SH-SY5Y (cell line): ENCODE measurements around the gene FOXP1.

Source experiments
- GATA2 ChIP-seq: IDR thresholded peaks from 2 replicates; pipeline ENCODE4 v1.6.1; 2011; ENCODE audit warnings: mild to moderate bottlenecking, low read depth, low read length
- GATA3 ChIP-seq: IDR thresholded peaks from 2 replicates; pipeline ENCODE4 v1.6.1; 2011; ENCODE audit warnings: low read depth, mild to moderate bottlenecking, low read length, moderate library complexity

GRCh38 chr3:71138410-71138809 lies 445.1 kb downstream of the FOXP1 start:
- TF ChIP-seq GATA2 (no peak), GATA3 (no peak)
